HUES64 (cell line): ENCODE measurements around the gene TSC2.
"Not testable (repeated sequence)": the region's sequence is repeated elsewhere in the genome, so short reads cannot be mapped to it uniquely, and the experiment has no call there.

ENCODE experiments used
- H3K27ac ChIP-seq: 2 replicates; pipeline ENCODE4 v1.7.0; 2013; ENCODE audit warnings: low read depth, low read length, inconsistent platforms
- H3K27me3 ChIP-seq: 2 replicates; pipeline ENCODE4 v1.6.1; 2013; ENCODE audit warnings: mild to moderate bottlenecking, low read length; ENCODE audit not compliant: insufficient read depth
- H3K36me3 ChIP-seq: 2 replicates; pipeline ENCODE4 v1.6.1; 2013; ENCODE audit warnings: mild to moderate bottlenecking, low read length; ENCODE audit not compliant: insufficient read depth
- H3K4me1 ChIP-seq: 2 replicates; pipeline ENCODE4 v1.6.1; 2013; ENCODE audit warnings: mild to moderate bottlenecking, low read length, moderate library complexity; ENCODE audit not compliant: insufficient read depth
- H3K4me3 ChIP-seq: 2 replicates; pipeline ENCODE4 v1.5.1; 2013; ENCODE audit warnings: mild to moderate bottlenecking, low read length, moderate library complexity
- H3K9ac ChIP-seq: 2 replicates; pipeline ENCODE4 v1.6.1; 2013; ENCODE audit warnings: mild to moderate bottlenecking, low read depth, low read length
- H3K9me3 ChIP-seq: 2 replicates; pipeline ENCODE4 v1.6.1; 2013; ENCODE audit warnings: low read depth, low read length; ENCODE audit not compliant: insufficient read depth
- WGBS: fragments of 150-250, 120-280 bp; methylation state at CpG from one replicate; pipeline ENCODE4 v1.1.7; 2013; ENCODE audit warnings: missing lambda C conversion rate; 5-methylcytosine and 5-hydroxymethylcytosine counted together

TSC2 gene

DNA sequence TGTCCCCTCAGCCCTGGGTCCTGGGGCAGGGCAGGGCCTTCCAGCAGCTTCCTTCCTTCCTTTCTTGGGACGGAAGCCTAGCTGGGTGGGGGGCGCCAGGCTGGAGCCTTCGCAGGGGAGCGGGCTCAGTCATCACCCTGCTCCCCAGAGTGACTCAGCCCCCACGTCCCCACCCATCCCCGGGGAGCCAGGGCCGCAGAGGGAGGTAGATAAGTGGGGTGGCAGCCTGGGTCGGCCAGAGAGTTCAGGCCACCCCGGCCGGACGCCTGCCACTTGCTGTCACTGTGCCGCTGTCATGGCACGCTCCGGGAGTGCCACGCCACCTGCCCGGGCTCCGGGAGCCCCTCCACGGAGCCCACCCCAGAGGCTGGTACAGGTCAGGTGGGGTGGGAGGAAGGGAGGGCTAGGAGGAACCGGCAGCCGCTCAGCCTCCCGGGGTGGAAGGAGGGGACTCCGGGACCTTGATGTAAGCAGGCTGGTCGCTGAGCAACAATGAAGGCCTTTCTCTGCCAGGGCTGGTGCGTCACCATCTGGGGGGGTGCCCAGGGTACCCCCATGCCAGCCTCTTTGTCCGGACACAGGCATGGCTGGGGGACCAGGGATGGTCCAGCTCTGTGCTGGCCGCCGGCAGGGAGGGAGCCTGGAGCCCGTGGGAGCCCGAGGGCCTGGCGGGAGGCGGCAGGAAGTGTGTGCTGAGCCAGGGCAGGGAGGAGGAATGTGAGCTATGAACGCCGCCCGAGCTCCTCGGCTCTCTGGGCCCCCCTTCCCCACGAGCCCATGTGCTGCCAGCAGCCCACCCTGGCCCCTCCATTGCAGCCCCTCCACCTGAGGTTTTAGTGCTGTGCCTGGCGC, 14.5 kb upstream of the TSC2 start:
- Histone ChIP-seq H3K36me3 (no peaks in the 10 kb centered on the region), H3K27ac (0 out of 2 replicates have a peak overlapping the region, but pooled peaks have one; percentile 30), H3K27me3 (peaks cover 2% of the 10 kb centered on the region; the same call in 1 of the 2 replicates), H3K4me3 (no peak overlapping the region), H3K9ac (peak overlapping the region; percentile 55; the same call in 1 of the 2 replicates), H3K9me3 (no peaks in the 10 kb centered on the region), H3K4me1 (peaks cover 6% of the 10 kb centered on the region; the same call in 1 of the 2 replicates)
- WGBS = 65% methylated on average over 36 of the region's 37 CpGs

- not testable (repeated sequence) for H3K27me3 ChIP-seq, H3K9me3 ChIP-seq, H3K4me1 ChIP-seq, H3K4me3 ChIP-seq, H3K36me3 ChIP-seq
- 85% methylated on average over 12 of the region's 32 CpGs for WGBS
- Histone ChIP-seq H3K27ac (0 out of 2 replicates have a peak overlapping the region, but pooled peaks have one; percentile 30), H3K9ac (peak overlapping the region; percentile 55; the same call in 1 of the 2 replicates)
Measured at GRCh38 chr16:2033909-2034695, 13.7 kb upstream of the TSC2 start.

GRCh38 chr16:2034696-2035430, 12.9 kb upstream of the TSC2 start:
- H3K27ac ChIP-seq = no peak overlapping the region
- H3K4me3 ChIP-seq = no peak overlapping the region
- H3K36me3 ChIP-seq = no peaks in the 10 kb centered on the region
- 89% methylated on average over 17 of the region's 17 CpGs for WGBS
- H3K4me1 ChIP-seq = peaks cover 6% of the 10 kb centered on the region; the same call in 1 of the 2 replicates
- no peaks in the 10 kb centered on the region for H3K27me3 ChIP-seq
- H3K9ac ChIP-seq = no peak overlapping the region
- H3K9me3 ChIP-seq = no peaks in the 10 kb centered on the region

- Histone ChIP-seq H3K36me3 (no peaks in the 10 kb centered on the region), H3K4me3 (no peak overlapping the region), H3K4me1 (peaks cover 6% of the 10 kb centered on the region; the same call in 1 of the 2 replicates), H3K27ac (peak overlapping the region; percentile 35; the same call in 1 of the 2 replicates), H3K9me3 (no peaks in the 10 kb centered on the region), H3K9ac (0 out of 2 replicates have a peak overlapping the region, but pooled peaks have one; percentile 20), H3K27me3 (no peaks in the 10 kb centered on the region)
- 81% methylated on average over 34 of the region's 34 CpGs for WGBS
Measured at GRCh38 chr16:2035431-2036199, 12.2 kb upstream of the TSC2 start.

DNA sequence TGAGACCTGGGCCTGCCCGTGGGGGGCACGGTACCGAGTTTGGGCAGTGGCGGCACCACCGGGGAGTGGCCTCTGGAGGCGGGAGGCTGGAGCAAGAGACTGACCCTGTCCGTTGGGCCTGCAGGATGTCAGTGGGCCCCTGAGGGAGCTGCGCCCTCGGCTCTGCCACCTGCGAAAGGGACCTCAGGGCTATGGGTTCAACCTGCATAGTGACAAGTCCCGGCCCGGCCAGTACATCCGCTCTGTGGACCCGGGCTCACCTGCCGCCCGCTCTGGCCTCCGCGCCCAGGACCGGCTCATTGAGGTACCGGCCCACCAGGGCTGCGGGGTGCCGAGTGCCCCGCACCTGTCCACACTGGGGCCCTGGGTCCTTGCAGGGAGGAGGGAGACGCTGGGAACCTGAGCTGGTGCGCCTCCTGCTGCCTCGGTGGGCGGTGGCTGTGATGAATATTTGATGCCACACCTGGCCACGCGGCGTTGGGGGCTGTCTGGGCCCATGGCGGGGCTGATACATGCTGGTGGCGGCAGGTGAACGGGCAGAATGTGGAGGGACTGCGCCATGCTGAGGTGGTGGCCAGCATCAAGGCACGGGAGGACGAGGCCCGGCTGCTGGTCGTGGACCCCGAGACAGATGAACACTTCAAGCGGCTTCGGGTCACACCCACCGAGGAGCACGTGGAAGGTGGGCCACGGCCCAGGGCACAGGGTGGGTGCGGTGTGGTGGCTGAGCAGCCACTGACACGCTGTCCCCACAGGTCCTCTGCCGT, 11.4 kb upstream of the TSC2 start:
- 94% methylated on average over 47 of the region's 47 CpGs for WGBS
- Histone ChIP-seq H3K4me1 (peaks cover 6% of the 10 kb centered on the region; the same call in 1 of the 2 replicates), H3K4me3 (no peak overlapping the region), H3K9me3 (no peaks in the 10 kb centered on the region), H3K36me3 (no peaks in the 10 kb centered on the region), H3K27me3 (no peaks in the 10 kb centered on the region), H3K9ac (no peak overlapping the region), H3K27ac (peak overlapping the region; percentile 35; the same call in 1 of the 2 replicates)

DNA sequence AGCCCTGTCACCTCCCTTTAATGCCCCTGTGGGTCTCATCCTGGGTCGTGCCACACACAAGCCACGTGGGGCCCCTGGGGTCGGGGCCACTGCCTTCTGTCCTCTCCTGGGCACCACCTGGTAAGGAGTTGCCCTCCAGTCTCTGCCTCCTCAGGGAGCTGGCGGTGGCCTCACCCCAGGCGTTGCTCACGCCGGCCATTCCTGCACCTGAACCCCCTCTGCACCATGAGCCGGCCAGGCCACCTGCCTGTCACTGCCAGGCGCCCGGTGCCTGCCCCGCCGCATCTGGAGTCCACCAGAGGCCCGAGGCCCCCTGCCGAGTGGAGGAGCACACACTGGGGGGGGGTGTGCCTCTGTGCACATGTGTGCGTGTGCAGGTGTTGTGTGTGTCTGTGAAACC, 10.7 kb upstream of the TSC2 start:
- 96% methylated on average over 15 of the region's 15 CpGs for WGBS
- H3K9ac ChIP-seq = no peak overlapping the region
- H3K36me3 ChIP-seq = no peaks in the 10 kb centered on the region
- no peak overlapping the region for H3K27ac ChIP-seq
- H3K4me3 ChIP-seq = no peak overlapping the region
- no peaks in the 10 kb centered on the region for H3K9me3 ChIP-seq
- peaks cover 6% of the 10 kb centered on the region; the same call in 1 of the 2 replicates for H3K4me1 ChIP-seq
- no peaks in the 10 kb centered on the region for H3K27me3 ChIP-seq

GRCh38 chr16:2037647-2038381, 10.0 kb upstream of the TSC2 start:
- H3K27me3 ChIP-seq = no peaks in the 10 kb centered on the region
- H3K4me1 ChIP-seq = peaks cover 6% of the 10 kb centered on the region; the same call in 1 of the 2 replicates
- 89% methylated on average over 29 of the region's 29 CpGs for WGBS
- H3K36me3 ChIP-seq = no peaks in the 10 kb centered on the region
- H3K4me3 ChIP-seq = no peak overlapping the region
- no peak overlapping the region for H3K9ac ChIP-seq
- no peak overlapping the region for H3K27ac ChIP-seq
- H3K9me3 ChIP-seq = no peaks in the 10 kb centered on the region

GRCh38 chr16:2038382-2039231, 9.2 kb upstream of the TSC2 start:
- Histone ChIP-seq H3K9ac (no peak overlapping the region; the same call in 1 of the 2 replicates), H3K27ac (no peak overlapping the region), H3K4me3 (no peak overlapping the region), H3K9me3 (no peaks in the 10 kb centered on the region), H3K27me3 (no peaks in the 10 kb centered on the region), H3K4me1 (peaks cover 3% of the 10 kb centered on the region; the same call in 1 of the 2 replicates), H3K36me3 (0 out of 2 replicates have a peak, but pooled peaks cover 3% of the 10 kb centered on the region)
- 92% methylated on average over 41 of the region's 41 CpGs for WGBS
